Prostate gland (tissue), 2 donors: ENCODE measurements around the gene ZNF776.

ENCODE experiments used
- POLR2A ChIP-seq: fragments of 450-650 bp; IDR thresholded peaks from one replicate; pipeline ENCODE4 v1.6.1; 2016; ENCODE audit warnings: antibody characterized with exemption, mild to moderate bottlenecking
- POLR2AphosphoS5 ChIP-seq: sonication (generic); formaldehyde crosslinking; IDR thresholded peaks from one replicate; pipeline ENCODE4 v1.6.1; 2017; ENCODE audit warnings: antibody characterized with exemption
- TF ChIP-seq, protein P1 (sequence below), 4 experiments: fragments of 200-600 bp in 2 of 4; fragments of 450-650 bp in 2 of 4; sonication (generic) in 2 of 4; IDR thresholded peaks; 1 replicate in 3 of 4; 2 replicates in 1 of 4; pipeline ENCODE4 v1.5.1; 2016 to 2019; ENCODE audit warnings: antibody characterized with exemption in 4 of 4, mild to moderate bottlenecking in 2 of 4, moderate library complexity in 2 of 4

DNA sequence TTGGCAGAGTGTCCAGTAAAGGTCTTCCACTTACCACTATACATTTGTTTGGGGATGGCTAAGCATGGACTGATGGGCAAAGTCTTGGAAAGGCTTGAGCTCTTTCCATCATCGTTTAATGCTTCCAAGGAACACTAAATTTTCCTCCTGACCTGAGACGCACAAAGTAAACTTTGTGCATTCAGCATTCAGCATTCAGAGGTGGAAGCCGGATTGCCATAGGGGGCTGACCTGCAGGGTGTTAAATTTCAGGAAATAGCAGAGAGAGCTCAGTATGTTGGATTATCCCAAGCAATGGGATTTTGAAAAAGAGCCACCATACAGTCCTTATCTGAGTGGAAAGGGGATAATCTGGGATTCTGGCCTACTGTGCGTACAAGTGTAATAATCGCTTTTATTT lies 54.1 kb downstream of the ZNF776 start:
- TF ChIP-seq, protein P1, sequence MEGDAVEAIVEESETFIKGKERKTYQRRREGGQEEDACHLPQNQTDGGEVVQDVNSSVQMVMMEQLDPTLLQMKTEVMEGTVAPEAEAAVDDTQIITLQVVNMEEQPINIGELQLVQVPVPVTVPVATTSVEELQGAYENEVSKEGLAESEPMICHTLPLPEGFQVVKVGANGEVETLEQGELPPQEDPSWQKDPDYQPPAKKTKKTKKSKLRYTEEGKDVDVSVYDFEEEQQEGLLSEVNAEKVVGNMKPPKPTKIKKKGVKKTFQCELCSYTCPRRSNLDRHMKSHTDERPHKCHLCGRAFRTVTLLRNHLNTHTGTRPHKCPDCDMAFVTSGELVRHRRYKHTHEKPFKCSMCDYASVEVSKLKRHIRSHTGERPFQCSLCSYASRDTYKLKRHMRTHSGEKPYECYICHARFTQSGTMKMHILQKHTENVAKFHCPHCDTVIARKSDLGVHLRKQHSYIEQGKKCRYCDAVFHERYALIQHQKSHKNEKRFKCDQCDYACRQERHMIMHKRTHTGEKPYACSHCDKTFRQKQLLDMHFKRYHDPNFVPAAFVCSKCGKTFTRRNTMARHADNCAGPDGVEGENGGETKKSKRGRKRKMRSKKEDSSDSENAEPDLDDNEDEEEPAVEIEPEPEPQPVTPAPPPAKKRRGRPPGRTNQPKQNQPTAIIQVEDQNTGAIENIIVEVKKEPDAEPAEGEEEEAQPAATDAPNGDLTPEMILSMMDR (IDR thresholded peaks at IDR 0.05), result no peak
- TF ChIP-seq POLR2A (no peak), POLR2AphosphoS5 (no peak)
